HG03175 (cell line): ENCODE results near the gene PCSK6.
"Not testable (repeated sequence)": the region's sequence is repeated elsewhere in the genome, so short reads cannot be mapped to it uniquely, and the experiment has no call there.

ENCODE experiments used
- ATAC-seq: cut with Tn5 transposase; IDR thresholded peaks from one replicate; pipeline ENCODE4 v1.9.1; 2021; ENCODE audit warnings: mild to moderate bottlenecking, moderate library complexity; ENCODE audit not compliant: unreplicated experiment

PCSK6 gene

GRCh38 chr15:101407439-101407838, 82.1 kb downstream of the PCSK6 start:
- peak; percentile 84 for ATAC-seq

DNA sequence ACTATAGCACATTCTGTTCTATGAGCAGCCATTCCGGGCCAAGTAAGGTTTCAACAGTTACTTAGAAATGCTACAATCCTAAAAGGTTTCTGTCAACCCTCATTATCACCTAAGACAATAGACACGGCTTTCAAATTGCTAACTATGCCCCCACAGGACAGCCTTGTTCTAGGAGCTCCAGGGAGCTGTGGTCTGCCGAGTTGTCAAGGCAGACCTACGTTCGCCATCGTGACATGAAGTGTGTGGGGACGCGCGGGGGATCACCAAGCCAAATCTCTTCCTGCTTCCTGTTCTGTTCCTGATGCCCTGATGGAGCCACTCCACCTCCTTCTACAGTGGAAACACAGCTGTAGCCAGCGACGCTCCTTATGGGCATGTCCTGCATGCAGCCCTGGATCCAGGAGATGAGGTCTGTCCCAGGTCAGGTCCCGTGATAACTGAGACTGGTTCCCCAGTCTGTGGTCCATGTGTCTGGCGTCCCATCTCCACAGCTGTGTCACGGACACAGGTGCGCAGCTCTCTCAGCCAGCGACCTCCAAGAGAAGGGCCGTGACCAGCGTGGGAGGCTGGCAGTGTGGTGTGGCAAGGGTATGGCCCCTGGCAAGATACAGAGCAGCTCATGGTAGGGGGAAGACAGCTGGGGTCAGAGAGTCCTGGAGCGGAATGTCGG, 82.8 kb downstream of the PCSK6 start:
- ATAC-seq = no peak

DNA sequence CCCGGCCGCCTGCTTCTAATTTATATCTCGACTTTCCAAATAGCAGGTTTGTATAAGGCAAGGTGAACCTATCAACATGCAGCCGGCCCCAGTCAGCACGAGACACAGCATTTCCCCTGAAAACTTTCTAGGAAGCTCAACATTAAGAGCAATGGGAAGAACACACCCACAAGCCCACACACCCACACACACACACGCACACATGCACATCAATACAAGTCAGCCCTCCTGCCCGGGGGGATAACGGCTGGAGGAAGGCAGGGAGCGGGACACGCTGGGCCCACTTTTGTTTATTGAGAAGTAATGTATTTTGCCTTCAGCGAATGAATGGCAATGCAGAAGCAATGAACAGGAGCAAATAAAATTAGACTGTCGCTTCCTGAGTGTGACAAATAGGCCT, 83.5 kb downstream of the PCSK6 start:
- no peak for ATAC-seq

GRCh38 chr15:101404245-101404644, 85.3 kb downstream of the PCSK6 start:
- no peak for ATAC-seq

DNA sequence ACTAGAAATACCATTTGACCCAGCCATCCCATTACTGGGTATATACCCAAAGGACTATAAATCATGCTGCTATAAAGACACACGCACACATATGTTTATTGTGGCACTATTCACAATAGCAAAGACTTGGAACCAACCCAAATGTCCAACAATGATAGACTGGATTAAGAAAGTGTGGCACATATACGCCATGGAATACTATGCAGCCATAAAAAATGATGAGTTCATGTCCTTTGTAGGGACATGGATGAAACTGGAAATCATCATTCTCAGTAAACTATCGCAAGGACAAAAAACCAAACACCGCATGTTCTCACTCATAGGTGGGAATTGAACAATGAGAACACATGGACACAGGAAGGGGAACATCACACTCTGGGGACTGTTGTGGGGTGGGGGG, 86.6 kb downstream of the PCSK6 start:
- not testable (repeated sequence) for ATAC-seq

GRCh38 chr15:101401286-101401685, 88.2 kb downstream of the PCSK6 start:
- ATAC-seq = no peak

DNA sequence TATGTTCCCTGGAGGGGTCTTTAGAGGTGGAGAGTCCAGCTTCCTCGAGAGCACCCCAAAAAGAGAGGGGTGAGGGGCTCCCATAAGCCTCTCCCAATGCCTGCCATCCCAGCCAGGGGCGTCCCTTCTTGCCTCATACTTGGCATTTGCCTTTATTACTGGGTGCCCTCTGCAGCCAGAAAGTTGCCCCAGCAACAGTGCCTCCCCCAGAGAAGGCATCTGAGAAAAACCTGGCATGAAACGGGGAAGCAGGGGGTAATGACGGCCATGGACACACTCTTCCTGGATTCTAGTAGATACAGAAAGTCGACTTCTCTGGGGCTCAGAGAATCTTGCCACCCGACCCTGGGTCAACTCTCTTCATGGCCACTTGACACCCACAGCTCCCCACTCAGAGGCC, 90.1 kb downstream of the PCSK6 start:
- ATAC-seq = no peak

- ATAC-seq = no peak
Observed at GRCh38 chr15:101398247-101398646, 91.3 kb downstream of the PCSK6 start.

GRCh38 chr15:101397521-101398003, 91.9 kb downstream of the PCSK6 start:
- no peak for ATAC-seq

DNA sequence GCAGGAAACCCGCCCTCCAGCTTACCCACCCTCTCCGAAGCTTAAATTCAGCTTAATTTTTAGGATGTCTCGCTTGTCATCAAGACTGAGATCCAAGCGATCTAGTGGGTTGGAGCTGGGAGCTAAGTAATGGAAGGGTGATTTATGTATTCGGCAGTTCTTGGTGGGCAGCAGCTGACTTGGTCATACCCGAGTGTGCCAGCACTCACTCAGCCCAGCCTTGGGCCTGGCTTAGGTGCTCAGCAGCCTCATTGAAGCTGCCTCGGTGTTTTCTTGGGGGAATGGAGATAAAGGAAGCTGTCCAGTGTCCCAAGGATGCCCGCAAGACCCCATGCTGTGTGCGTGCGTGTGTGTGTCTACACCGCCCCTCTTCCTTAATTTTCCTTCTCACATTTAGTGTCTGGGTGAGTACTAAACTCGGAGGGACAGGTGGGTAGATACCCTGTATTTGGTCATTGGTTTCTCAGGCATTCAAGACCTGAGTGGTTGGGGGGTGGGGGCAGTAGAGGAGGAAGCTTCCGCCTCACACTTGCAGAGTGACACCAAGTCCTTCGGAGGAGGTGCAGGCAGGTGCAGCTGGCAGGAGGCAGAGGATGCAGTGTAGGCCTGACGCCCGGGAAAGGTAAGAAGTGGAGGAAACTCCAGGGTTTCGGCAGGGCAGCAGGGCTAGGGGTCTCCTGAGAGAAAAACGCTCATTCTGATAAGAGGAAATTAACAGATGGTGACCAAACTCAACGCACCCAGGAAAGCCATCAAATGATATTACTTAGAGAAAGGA, 92.8 kb downstream of the PCSK6 start:
- ATAC-seq = no peak

DNA sequence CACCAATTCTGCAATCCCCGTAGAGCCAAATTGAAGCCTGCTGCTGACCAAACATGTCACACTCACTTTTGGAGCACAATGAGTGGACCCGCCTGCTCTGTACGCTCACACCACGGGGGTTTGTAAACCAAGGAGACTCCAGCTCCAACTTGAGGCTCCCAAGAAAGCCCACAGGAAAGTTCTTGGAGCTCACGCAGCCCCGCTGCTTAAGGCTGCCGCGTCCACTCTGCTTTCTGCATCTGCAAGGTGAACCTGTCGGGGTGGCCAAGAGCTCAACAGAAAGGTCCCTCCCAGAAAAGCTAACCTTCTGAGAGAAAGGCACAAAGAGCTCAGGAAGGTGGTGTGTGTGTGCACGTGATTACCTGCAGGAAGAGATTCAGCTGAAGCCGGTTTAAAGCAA, 94.9 kb downstream of the PCSK6 start:
- ATAC-seq = no peak

DNA sequence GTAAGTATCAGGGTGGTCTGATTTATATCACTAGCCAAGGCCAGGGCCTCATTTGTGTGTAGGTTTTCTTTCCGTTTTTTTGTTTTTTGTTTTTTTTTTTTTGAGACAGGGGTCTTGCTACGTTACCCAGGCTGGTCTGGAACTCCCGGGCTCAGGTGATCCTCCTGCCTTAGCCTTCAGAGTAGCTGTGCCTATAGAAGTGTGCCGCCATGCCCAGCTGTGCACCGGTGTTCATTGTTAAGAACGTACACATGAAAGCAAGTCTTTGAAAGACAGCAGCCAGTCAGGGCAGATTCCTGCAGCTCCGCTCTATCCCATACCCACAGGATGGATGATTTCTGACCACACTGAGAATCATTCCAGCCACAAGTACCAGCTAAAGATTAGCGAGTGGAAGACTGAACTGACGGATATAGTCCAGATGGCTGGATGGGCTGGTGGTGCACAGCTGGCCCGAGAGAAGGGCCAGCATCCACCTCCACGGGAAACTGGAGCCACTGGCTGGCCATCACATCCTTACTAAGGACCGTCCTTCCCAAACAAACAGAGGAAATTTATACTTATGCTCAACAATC, 95.4 kb downstream of the PCSK6 start:
- no peak for ATAC-seq

DNA sequence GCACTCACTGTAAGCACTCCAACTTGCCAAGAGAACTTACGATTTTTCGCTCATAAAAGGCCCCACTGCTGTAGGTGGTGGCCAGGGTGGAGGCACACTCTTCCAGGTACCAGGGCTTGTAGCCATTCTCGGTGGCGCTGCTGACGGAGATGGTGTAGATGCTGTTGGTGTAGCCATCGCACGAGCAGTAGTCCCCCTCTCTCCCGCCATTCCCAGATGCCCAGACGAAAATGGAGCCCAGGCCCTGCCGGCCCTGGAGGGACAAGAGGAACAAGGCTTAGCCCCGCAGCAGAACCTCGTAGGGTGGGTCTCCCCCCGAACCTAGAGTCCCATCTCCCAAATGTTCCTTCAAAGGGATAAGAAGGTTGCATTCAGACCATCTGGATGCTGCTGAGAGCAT, 96.3 kb downstream of the PCSK6 start:
- no peak for ATAC-seq

GRCh38 chr15:101391981-101392640, 97.4 kb downstream of the PCSK6 start:
- ATAC-seq = no peak

GRCh38 chr15:101391431-101391830, 98.1 kb downstream of the PCSK6 start:
- ATAC-seq = no peak

DNA sequence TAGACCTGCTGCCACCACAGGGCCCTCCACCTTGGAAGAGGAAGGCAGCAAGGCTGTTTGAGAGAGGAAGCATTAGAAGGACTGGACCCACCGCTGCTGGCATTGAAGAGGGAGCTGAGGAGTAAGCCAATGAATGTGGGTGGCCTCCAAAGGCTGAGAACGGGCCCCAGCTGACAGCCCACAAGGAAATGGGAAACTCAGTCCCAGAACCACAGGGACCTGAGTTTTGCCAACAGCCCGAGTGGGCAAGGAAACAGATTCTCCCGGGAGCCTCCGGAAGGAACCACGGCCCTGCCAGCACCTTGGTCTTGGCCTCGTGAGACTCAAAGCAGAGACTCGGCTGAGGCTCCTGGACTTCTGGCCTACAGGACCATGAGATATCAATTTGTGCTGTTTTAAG, 99.0 kb downstream of the PCSK6 start:
- ATAC-seq = no peak

- ATAC-seq = no peak
Observed at GRCh38 chr15:101390060-101390459, 99.4 kb downstream of the PCSK6 start.

DNA sequence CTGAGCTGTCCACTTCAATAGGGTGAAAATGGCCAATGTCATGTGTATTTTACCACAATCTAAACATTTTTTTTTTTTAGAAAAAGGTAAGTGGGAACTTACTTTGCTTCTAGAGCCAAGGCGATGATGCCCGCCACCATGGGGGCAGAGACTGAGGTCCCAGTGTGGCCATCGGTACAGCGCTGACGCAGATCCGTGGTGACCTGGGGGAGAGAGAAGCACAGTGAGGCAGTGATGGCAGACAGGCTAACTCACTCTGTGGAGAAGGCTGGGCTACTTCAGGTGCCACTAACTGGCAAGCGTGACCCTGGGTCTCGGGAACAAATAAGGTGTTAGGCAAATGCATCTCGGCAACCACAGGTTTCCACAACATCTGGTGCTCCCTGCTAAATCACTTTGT, 100.1 kb downstream of the PCSK6 start:
- ATAC-seq = no peak

DNA sequence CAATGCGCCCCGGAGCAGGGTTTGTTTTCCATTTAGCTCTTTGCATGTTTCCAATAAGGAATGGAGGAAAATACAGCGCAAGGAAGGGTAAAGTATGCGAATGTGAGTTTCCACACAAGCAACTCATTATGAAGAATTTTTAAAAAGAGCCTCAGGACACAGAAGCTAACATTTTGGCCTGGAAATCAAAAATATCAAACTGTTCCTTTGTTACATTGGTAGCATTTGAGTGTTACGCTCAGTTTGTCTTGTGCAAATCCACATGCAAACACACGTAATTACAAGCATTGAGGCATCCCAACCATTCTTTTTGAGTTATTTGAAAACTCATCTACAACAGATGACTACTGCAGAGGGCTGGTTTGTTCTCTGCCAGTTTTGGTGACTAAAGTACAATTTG, 101.5 kb downstream of the PCSK6 start:
- ATAC-seq = no peak

DNA sequence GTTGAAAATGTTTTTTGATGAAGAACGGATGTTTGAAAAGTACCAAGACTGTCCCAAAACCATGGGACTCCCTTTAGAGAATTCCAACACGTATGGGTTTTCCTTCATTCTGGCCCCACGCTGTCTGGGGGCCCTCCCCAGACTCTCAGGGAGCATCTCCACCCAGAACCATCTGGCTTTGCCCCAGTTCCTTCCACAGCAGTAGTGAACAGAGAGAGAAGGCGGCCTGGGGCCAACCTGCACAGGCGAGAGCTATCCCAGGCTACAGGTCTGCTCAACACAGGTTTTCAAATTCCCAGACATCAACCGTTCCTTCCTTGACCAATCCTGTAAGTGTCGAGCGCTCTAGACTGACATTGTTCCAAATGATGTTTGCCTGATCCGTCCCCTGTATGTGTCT, 101.9 kb downstream of the PCSK6 start:
- ATAC-seq = no peak

- ATAC-seq = no peak
Observed at GRCh38 chr15:101386967-101387366, 102.5 kb downstream of the PCSK6 start.

- no peak for ATAC-seq
Observed at GRCh38 chr15:101386006-101386405, 103.5 kb downstream of the PCSK6 start.
